ENCODE measurements around the gene CARD14. TPM values are rescaled to one million over a fixed set of nuclear protein-coding genes. Genes with fewer than 3 reads are reported as not detected.

The CARD14 gene
- total RNA-seq, 3 donors from 2014 or later (not counting 1 experiment from before 2014, with no cell fraction given), result 0.12 to 0.38 TPM; not detected in 1

DNA sequence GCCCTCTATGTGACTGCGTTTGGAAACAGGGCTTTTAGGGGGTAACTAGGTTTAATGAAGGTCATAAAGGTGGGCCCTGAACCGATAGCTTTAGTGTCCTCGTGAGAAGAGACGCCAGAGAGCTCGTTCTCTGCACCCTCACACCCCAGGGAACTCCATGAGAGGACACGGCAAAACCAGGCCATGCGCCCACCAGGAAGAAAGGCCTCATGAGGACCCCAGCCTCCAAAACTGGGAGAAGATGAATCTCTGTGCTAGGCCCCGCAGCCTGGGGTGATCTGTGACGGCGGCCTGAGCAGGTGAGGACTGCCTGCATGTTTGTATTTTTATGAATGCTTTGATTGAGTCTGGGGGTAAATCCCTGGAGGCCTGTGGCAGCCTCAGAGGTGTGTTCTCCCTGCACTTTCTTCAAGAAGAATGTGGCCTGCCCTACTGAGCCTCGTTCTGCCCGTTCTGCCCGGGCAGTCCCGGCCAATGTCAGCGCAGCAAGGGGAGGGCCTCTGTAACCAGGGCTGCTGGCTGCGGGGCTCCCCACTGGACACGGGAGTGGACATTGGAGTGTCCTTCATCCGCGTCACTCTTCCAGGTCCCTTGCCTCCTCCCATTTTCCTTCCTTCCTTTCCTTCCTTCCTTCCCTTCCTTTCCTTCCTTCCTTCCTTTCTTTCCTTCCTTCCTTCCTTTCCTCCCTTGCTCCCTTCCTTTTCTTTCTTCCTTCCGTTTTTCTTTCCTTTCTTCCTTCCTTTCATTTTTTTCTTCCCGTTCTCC lies 84.0 kb downstream of the CARD14 start:
- Mint-ChIP-seq H3K36me3 (no peaks in the 10 kb centered on the region), H3K4me3 (no peak overlapping the region), H3K9me3 (no peaks in the 10 kb centered on the region), H3K27ac (peak overlapping the region; percentile 74 to 80), H3K4me1 (peaks cover 9 to 25% of the 10 kb centered on the region in 2 donors), H3K27me3 (ENCODE audit: low read depth in 2 of 2) (no peaks in the 10 kb centered on the region)
- H3K4me3 ChIP-seq (ENCODE audit: low read length), result no peak overlapping the region
- no peaks in the 10 kb centered on the region for H3K9me3 ChIP-seq (ENCODE audit: control insufficient read depth, insufficient read depth, low read length)
- 96% methylated on average over 21 of the region's 21 CpGs for WGBS (ENCODE audit: insufficient coverage)
- ATAC-seq (no peak), DNase-seq (no peak)
- H3K4me1 ChIP-seq (ENCODE audit: control insufficient read depth, insufficient read depth, low read length), result peaks cover 15% of the 10 kb centered on the region
- intact Hi-C loops (cut with micrococcal nuclease), result loop anchor here (1.0 to 10.0 kb wide), 2 partner anchors 58 to 159 kb away; no protein-coding TSS in a partner anchor
- TF ChIP-seq, protein P1, sequence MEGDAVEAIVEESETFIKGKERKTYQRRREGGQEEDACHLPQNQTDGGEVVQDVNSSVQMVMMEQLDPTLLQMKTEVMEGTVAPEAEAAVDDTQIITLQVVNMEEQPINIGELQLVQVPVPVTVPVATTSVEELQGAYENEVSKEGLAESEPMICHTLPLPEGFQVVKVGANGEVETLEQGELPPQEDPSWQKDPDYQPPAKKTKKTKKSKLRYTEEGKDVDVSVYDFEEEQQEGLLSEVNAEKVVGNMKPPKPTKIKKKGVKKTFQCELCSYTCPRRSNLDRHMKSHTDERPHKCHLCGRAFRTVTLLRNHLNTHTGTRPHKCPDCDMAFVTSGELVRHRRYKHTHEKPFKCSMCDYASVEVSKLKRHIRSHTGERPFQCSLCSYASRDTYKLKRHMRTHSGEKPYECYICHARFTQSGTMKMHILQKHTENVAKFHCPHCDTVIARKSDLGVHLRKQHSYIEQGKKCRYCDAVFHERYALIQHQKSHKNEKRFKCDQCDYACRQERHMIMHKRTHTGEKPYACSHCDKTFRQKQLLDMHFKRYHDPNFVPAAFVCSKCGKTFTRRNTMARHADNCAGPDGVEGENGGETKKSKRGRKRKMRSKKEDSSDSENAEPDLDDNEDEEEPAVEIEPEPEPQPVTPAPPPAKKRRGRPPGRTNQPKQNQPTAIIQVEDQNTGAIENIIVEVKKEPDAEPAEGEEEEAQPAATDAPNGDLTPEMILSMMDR (IDR thresholded peaks at IDR 0.05), result no peak
- H3K36me3 ChIP-seq (ENCODE audit: control insufficient read depth, insufficient read depth, low read length), result no peaks in the 10 kb centered on the region
- H3K27me3 ChIP-seq (ENCODE audit: control insufficient read depth, insufficient read depth, low read length), result no peaks in the 10 kb centered on the region
- H3K27ac ChIP-seq (ENCODE audit: low read length), result no peak overlapping the region

DNA sequence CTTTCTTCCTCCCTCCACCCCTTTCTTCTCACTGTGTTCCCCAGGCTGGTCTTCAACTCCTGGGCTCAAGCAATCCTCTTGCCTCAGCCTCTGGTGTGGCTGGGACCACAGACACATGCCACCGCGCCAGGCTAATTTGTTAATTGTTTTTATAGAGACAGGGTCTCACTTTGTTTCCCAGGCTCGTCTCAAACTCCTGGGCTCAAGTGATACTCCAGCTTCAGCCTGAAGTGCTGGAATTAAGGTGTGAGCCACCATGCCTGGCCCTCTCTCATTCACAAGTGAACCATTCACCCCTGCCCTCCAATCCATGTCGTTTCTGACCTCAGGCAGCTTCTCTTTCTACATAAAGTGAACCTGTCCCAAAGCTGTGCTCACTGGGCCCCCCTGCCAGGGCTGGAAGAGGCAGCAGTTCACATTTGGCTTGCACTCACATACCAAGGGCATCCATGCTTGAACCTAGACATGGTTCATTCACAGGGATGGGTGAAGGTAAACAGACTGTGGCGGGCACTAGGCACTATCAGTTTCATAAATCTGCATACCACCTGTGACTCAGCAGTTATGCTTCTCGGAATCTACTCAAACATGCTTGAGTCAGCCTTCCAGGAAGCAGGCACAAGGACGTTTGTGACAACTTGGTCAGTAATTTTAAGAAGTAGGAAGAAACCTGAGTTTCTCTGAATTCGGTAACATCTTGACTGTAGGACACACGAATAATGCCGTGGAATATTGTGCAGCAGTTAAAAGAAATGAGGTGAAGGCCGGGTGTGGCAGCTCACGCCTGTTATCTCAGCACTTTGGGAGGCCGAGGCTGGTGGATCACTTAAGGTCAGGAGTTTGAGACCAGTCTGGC lies 84.8 kb downstream of the CARD14 start:
- no peaks in the 10 kb centered on the region for H3K9me3 ChIP-seq (ENCODE audit: control insufficient read depth, insufficient read depth, low read length)
- H3K4me3 Mint-ChIP-seq, result peak overlapping the region; percentile 69
- peaks cover 19% of the 10 kb centered on the region for H3K4me1 ChIP-seq (ENCODE audit: control insufficient read depth, insufficient read depth, low read length)
- H3K27ac Mint-ChIP-seq, result peak overlapping the region; percentile 74 to 76
- H3K27ac ChIP-seq (ENCODE audit: low read length), result peak overlapping the region; percentile 4
- DNase-seq (peak in 1 of 2 donors; percentile 72), ATAC-seq (peak; percentile 67 to 74 (median 73))
- no peak overlapping the region for H3K4me3 ChIP-seq (ENCODE audit: low read length)
- H3K27me3 ChIP-seq (ENCODE audit: control insufficient read depth, insufficient read depth, low read length), result no peaks in the 10 kb centered on the region
- H3K36me3 ChIP-seq (ENCODE audit: control insufficient read depth, insufficient read depth, low read length), result no peaks in the 10 kb centered on the region
- intact Hi-C loops (cut with micrococcal nuclease), result loop anchor here (10.0 kb wide), 1 partner anchor 160 kb away; no protein-coding TSS in a partner anchor
- H3K36me3 Mint-ChIP-seq, result no peaks in the 10 kb centered on the region
- TF ChIP-seq, protein P1 (IDR thresholded peaks at IDR 0.05), result no peak
- peaks cover 11 to 26% of the 10 kb centered on the region in 2 donors for H3K4me1 Mint-ChIP-seq
- H3K27me3 Mint-ChIP-seq (ENCODE audit: low read depth in 2 of 2), result no peaks in the 10 kb centered on the region
- WGBS (ENCODE audit: insufficient coverage), result 32% methylated on average over 13 of the region's 13 CpGs
- H3K9me3 Mint-ChIP-seq, result no peaks in the 10 kb centered on the region

DNA sequence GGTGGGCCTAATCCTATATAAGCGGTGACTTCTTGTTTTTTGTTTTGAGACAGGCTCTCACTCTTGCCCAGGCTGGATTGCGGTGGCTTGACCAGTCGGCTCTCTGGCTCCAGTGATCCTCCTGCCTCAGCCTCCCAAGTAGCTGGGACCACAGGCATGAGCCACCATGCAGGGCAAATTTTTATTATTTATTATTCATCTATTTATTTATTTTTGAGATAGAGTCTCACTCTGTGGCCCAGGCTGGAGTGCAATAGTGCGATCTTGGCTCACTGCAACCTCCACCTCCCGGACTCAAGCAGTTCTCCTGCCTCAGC lies 86.2 kb downstream of the CARD14 start:
- WGBS (ENCODE audit: insufficient coverage), result 91% methylated on average over 5 of the region's 5 CpGs
- H3K27ac ChIP-seq (ENCODE audit: low read length), result no peak overlapping the region
- ATAC-seq (no peak), DNase-seq (no peak)
- TF ChIP-seq, protein P1 (IDR thresholded peaks at IDR 0.05), result no peak
- no peaks in the 10 kb centered on the region for H3K36me3 ChIP-seq (ENCODE audit: control insufficient read depth, insufficient read depth, low read length)
- H3K9me3 Mint-ChIP-seq, result no peaks in the 10 kb centered on the region
- H3K4me1 Mint-ChIP-seq, result peaks cover 15 to 30% of the 10 kb centered on the region in 2 donors
- H3K36me3 Mint-ChIP-seq, result no peaks in the 10 kb centered on the region
- H3K4me3 Mint-ChIP-seq, result no peak overlapping the region
- H3K9me3 ChIP-seq (ENCODE audit: control insufficient read depth, insufficient read depth, low read length), result no peaks in the 10 kb centered on the region
- intact Hi-C loops (cut with micrococcal nuclease), result loop anchor here (10.0 kb wide), 1 partner anchor 161 kb away; no protein-coding TSS in a partner anchor
- no peak overlapping the region for H3K4me3 ChIP-seq (ENCODE audit: low read length)
- peak overlapping the region in 1 of 2 donors; percentile 76 for H3K27ac Mint-ChIP-seq
- no peaks in the 10 kb centered on the region for H3K27me3 ChIP-seq (ENCODE audit: control insufficient read depth, insufficient read depth, low read length)
- H3K4me1 ChIP-seq (ENCODE audit: control insufficient read depth, insufficient read depth, low read length), result peaks cover 23% of the 10 kb centered on the region
- no peaks in the 10 kb centered on the region for H3K27me3 Mint-ChIP-seq (ENCODE audit: low read depth in 2 of 2)
